Breast epithelium (tissue), 4 donors: ENCODE data around the gene STARD5. TPM values are rescaled to one million over a fixed set of nuclear protein-coding genes. Genes with fewer than 3 reads are reported as not detected.

Experiments
- DNase-seq, 2 donors: peaks; one replicate each; pipeline ENCODE4 v3.0.0-alpha.2; 2019; ENCODE audit warnings: low spot score in 2 of 2
- H3K27ac ChIP-seq, 2 donors: fragments of 200-600 bp; sonication (generic) in 1 of 2; one replicate each; pipeline ENCODE4 v1.5.1; 2016 to 2019; ENCODE audit warnings: mild to moderate bottlenecking in 1 of 2
- H3K27me3 ChIP-seq, 2 donors: fragments of 200-600 bp; sonication (generic) in 1 of 2; one replicate each; pipeline versions ENCODE4 v1.5.1 to v1.6.0; 2017 to 2019; ENCODE audit warnings: control low read depth in 1 of 2, mild to moderate bottlenecking in 1 of 2
- H3K36me3 ChIP-seq: fragments of 200-600 bp; one replicate; pipeline ENCODE4 v1.5.1; 2019
- H3K4me1 ChIP-seq, 2 donors: fragments of 200-600 bp; sonication (generic); one replicate each; pipeline ENCODE4 v1.5.1; 2016 to 2019; ENCODE audit warnings: control low read depth in 1 of 2
- H3K4me3 ChIP-seq, 3 donors: fragments of 200-600 bp; sonication (generic); 1 replicate in 2 of 3; 2 replicates in 1 of 3; pipeline ENCODE4 v1.5.1; 2016 to 2019; ENCODE audit warnings: mild to moderate bottlenecking in 3 of 3, moderate library complexity in 2 of 3
- H3K9me3 ChIP-seq, 2 donors: fragments of 200-600 bp; sonication (generic) in 1 of 2; one replicate each; pipeline ENCODE4 v1.5.1; 2016 to 2019; ENCODE audit warnings: control low read depth in 1 of 2
- CTCF ChIP-seq, 3 donors: fragments of 450-650 bp; IDR thresholded peaks; one replicate each; pipeline ENCODE4 v1.5.1; 2016 to 2017; ENCODE audit warnings: antibody characterized with exemption in 3 of 3, mild to moderate bottlenecking in 3 of 3, moderate library complexity in 3 of 3
- POLR2A ChIP-seq: fragments of 450-650 bp; IDR thresholded peaks from one replicate; pipeline ENCODE4 v1.6.1; 2016; ENCODE audit warnings: antibody characterized with exemption, mild to moderate bottlenecking, moderate library complexity
- POLR2AphosphoS5 ChIP-seq, 3 donors: sonication (generic); formaldehyde crosslinking; IDR thresholded peaks; one replicate each; pipeline ENCODE4 v1.6.1; 2017; ENCODE audit warnings: antibody characterized with exemption in 3 of 3
- intact Hi-C: fragments of 100-400 bp; cut with DNase I; formaldehyde crosslinking; loops from one replicate; pipeline ENCODE4 v1.15.1; 2023; ENCODE audit warnings: low total_unique reads
- total RNA-seq, 3 donors: library from RNA; depleted of rRNA; stranded (reverse); fragments of >200 nt; gene quantifications; one replicate each; pipeline ENCODE4 v1.1.0, GENCODE V29; 2016

Gene STARD5
- total RNA-seq, 3 donors from 2014 or later, result 3.2 to 9.5 (median 6.7) TPM

- Histone ChIP-seq H3K27me3 (no peaks in the 10 kb centered on the region), H3K27ac (peak overlapping the region in 1 of 2 donors; percentile 29), H3K4me3 (peak overlapping the region in 2 of 3 donors; percentile 7 to 77), H3K36me3 (no peaks in the 10 kb centered on the region), H3K4me1 (no peaks in the 10 kb centered on the region), H3K9me3 (no peaks in the 10 kb centered on the region)
- TF ChIP-seq POLR2AphosphoS5 (IDR thresholded peaks at IDR 0.05) (no peak), POLR2A (no peak), CTCF (IDR thresholded peaks at IDR 0.05) (no peak)
- no peak for DNase-seq
- intact Hi-C loops, result no loop called here
These were observed 1.2 kb downstream of the STARD5 start for GRCh38 chr15:81322676-81323253.

- H3K27me3 ChIP-seq, result no peaks in the 10 kb centered on the region
- no peak overlapping the region for H3K4me3 ChIP-seq
- intact Hi-C loops, result no loop called here
- no peaks in the 10 kb centered on the region for H3K9me3 ChIP-seq
- TF ChIP-seq POLR2A (no peak), CTCF (IDR thresholded peaks at IDR 0.05) (no peak), POLR2AphosphoS5 (IDR thresholded peaks at IDR 0.05) (no peak)
- no peak overlapping the region for H3K27ac ChIP-seq
- H3K4me1 ChIP-seq, result no peaks in the 10 kb centered on the region
- H3K36me3 ChIP-seq, result no peaks in the 10 kb centered on the region
- no peak for DNase-seq
These were observed 2.3 kb downstream of the STARD5 start for GRCh38 chr15:81321667-81322066.

- no peak overlapping the region for H3K4me3 ChIP-seq
- no peaks in the 10 kb centered on the region for H3K36me3 ChIP-seq
- no peaks in the 10 kb centered on the region for H3K9me3 ChIP-seq
- H3K27ac ChIP-seq, result no peak overlapping the region
- peaks cover 0 to 3% of the 10 kb centered on the region in 2 donors for H3K4me1 ChIP-seq
- intact Hi-C loops, result no loop called here
- no peak for DNase-seq
- no peaks in the 10 kb centered on the region for H3K27me3 ChIP-seq
- no peak for TF ChIP-seq POLR2A
- TF ChIP-seq CTCF (IDR thresholded peaks at IDR 0.05), result no peak
- TF ChIP-seq POLR2AphosphoS5 (IDR thresholded peaks at IDR 0.05), result no peak
These were observed 6.3 kb downstream of the STARD5 start for GRCh38 chr15:81317642-81318017.

GRCh38 chr15:81316267-81316666 is 7.7 kb downstream of the STARD5 start:
- Histone ChIP-seq H3K4me3 (no peak overlapping the region), H3K36me3 (no peaks in the 10 kb centered on the region), H3K27ac (no peak overlapping the region), H3K27me3 (no peaks in the 10 kb centered on the region), H3K4me1 (peaks cover 0 to 7% of the 10 kb centered on the region in 2 donors), H3K9me3 (no peaks in the 10 kb centered on the region)
- intact Hi-C loops, result no loop called here
- DNase-seq, result no peak
- TF ChIP-seq POLR2AphosphoS5 (IDR thresholded peaks at IDR 0.05) (no peak), POLR2A (no peak), CTCF (IDR thresholded peaks at IDR 0.05) (no peak)

- DNase-seq, result no peak
- TF ChIP-seq CTCF (IDR thresholded peaks at IDR 0.05) (no peak), POLR2AphosphoS5 (IDR thresholded peaks at IDR 0.05) (no peak), POLR2A (no peak)
- Histone ChIP-seq H3K9me3 (no peaks in the 10 kb centered on the region), H3K4me1 (peaks cover 0 to 7% of the 10 kb centered on the region in 2 donors), H3K4me3 (no peak overlapping the region), H3K36me3 (no peaks in the 10 kb centered on the region), H3K27ac (no peak overlapping the region), H3K27me3 (no peaks in the 10 kb centered on the region)
- intact Hi-C loops, result no loop called here
These were observed 8.3 kb downstream of the STARD5 start for GRCh38 chr15:81315452-81316175.
